Right renal pelvis (tissue), 4 donors: ENCODE results near the gene C10orf67. TPM values are rescaled to one million over a fixed set of nuclear protein-coding genes. Genes with fewer than 3 reads are reported as not detected.
A peak's percentile ranks its signal among the peaks of the same experiment; 100 is the strongest.
"Not testable (repeated sequence)": the region's sequence is repeated elsewhere in the genome, so short reads cannot be mapped to it uniquely, and the experiment has no call there.

Experiments used
- DNase-seq, 4 donors: peaks; one replicate each; pipeline ENCODE4 v3.0.0-alpha.2; 2013; ENCODE audit warnings: low read depth in 4 of 4, low spot score in 3 of 4, missing footprints in 1 of 4
- polyA plus RNA-seq, 4 donors: library from polyadenylated mRNA; unstranded; fragments of 120-200 nt; gene quantifications; one replicate each; pipeline ENCODE4 v1.2.1, GENCODE V29; 2013; ENCODE audit not compliant: insufficient read length in 4 of 4

The C10orf67 gene
- polyA plus RNA-seq: 1 to 10 TPM; 1.4 to 2.4 (median 1.8) TPM

DNA sequence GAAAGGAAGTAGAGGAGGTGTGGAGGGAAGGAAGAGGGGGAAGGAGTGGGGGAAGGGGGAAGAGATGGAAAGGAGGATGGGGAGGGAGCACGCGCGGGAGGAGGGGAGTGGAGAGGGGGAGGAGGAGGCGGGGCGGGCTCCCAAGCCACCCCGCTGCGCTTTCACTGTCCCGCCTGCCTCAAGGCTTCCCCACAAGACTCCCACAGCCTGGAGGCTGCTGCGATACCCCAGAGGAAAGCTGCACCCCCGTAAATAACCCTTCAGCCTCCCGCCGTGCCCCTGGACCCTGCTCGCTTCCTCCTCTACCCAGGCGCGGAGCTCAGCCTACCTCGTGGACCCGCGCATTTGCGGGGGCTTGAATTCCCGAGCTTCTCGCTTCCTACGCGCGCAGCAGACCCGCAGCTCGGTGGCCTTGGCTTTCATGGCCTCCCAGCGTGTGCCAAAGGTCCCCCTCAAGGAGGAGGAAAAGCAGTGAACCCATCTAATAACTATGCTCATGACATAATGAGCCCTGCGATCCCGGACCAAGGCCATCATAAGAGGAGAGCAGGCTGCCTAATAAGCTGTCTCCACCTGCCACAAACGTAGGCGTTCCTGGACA lies at the start of gene C10orf67:
TSS of gene C10orf67 (minus strand) at position 557 of the 601 bp plus-strand sequence. CDS start at position 534, 23 bp downstream.
- DNase-seq: peak in 1 of 4 donors; percentile 44

DNA sequence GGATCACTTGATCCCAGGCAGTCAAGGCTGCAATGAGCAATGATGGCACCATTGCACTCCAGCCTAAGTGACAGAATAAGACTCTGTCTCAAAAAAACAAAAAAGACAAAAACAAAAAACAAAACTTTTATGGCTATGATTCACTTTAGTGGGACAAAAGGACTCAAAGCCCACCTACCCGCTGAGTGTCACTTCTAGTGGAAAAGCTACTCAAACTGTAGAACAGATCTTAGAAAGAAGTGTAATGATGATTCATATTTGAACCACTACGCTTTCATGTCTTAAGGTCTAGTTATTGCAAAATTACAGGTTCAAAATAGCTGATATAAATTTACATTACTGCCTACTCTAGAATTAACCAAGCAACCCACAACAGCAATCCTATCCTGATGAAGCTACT lies 47.2 kb upstream of the C10orf67 start:
- no peak for DNase-seq

DNA sequence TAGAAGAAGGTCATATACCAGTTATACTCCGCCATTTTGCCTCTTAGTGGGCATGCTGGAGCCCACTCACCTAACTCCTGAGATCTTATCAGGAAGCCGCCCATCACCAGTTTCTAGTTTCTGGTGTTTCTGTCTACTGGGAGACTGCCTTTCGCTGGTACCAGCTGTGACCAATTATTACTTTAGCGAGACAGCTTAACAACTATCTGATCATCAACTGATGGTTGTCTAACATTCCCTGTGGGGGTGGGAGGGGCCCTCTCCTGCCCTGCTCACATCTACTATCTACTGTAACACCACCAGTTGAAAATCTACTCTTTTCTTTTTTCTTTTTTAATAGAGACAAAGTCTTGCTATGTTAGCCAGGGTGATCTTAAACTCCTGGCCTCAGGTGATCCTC lies 46.2 kb upstream of the C10orf67 start:
- DNase-seq: no peak

DNA sequence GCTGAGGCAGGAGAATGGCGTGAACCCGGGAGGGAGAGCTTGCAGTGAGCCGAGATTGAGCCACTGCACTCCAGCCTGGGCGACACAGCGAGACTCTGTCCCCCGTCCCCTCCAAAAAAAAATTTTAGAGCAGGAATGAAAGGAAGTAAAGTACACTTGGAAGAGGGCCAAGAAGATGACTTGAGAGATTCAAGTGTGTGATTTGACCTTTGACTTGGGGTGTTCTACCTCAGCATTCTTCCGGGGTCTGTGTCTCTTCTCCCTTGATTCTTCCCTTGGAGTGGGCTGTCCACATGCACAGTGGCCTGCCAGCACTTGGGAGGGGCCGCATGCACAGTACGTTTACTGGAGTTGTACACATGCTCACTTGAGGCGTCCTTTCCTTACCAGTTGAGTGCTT lies 45.8 kb upstream of the C10orf67 start:
- not testable (repeated sequence) for DNase-seq

DNA sequence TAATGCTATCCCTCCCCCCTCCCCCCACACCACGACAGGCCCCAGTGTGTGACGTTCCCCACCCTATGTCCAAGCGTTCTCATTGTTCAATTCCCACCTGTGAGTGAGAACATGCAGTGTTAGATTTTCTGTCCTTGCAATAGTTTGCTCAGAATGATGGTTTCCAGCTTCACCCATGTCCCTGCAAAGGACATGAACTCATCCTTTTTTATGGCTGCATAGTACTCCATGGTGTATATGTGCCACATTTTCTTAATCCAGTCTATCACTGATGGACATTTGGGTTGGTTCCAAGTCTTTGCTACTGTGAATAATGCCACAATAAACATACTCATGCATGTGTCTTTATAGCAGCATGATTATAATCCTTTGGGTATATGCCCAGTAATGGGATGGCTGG lies 42.9 kb upstream of the C10orf67 start:
- not testable (repeated sequence) for DNase-seq

DNA sequence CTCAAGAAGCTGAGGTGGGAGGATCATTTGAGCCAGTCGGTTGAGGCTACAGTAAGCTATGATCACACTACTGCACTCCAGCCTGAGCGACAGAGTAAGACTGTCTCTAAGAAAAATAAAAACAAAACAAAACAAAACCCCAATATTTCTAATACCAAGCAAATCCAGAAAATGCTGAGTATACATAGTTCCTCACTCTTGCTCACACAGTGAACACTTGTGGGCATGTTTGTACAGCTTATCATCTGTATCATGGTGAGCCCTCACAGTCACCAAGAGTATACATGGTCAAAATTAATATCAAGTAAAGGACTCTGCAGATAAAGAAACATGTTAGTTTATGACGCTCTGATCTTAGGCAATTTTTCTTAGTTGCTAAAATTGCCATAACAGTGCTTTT lies 41.5 kb upstream of the C10orf67 start:
- DNase-seq: no peak

DNA sequence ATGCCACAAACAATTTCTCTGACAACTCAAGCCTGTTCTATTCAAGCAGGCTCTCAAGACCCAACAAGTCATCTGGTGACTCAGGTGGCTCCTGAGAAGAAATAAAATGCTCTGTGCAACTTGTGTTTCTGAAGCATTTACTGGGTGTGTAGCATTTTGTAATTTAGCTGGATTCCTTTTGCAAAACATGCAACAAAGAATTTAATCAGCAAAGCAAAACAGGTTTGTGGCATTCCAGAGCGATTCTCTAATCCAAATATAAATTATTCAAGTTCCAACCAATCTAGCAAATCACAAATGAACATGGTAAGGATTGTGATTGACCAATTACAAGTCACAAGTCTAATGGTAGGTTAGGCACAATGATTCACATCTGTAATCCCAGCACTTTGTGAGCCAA lies 39.8 kb upstream of the C10orf67 start:
- DNase-seq: no peak

DNA sequence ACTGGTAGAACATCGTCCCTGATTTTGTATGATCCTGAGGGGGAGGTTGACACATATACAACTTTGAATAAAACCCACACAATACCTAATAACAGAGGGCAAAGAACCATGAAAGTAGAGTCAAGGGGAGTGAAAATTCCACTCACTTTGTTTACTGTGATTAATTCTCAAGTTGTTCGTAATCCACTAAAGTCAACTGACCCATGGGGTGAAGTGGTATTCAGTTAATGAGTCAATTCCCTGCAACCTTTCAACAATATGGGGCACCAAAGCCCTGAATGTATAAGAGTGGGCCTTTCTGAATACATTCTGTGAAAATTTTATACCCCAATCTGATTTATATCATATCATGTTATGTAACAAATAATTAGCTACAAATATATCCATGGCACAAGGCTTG lies 39.0 kb upstream of the C10orf67 start:
- no peak for DNase-seq

DNA sequence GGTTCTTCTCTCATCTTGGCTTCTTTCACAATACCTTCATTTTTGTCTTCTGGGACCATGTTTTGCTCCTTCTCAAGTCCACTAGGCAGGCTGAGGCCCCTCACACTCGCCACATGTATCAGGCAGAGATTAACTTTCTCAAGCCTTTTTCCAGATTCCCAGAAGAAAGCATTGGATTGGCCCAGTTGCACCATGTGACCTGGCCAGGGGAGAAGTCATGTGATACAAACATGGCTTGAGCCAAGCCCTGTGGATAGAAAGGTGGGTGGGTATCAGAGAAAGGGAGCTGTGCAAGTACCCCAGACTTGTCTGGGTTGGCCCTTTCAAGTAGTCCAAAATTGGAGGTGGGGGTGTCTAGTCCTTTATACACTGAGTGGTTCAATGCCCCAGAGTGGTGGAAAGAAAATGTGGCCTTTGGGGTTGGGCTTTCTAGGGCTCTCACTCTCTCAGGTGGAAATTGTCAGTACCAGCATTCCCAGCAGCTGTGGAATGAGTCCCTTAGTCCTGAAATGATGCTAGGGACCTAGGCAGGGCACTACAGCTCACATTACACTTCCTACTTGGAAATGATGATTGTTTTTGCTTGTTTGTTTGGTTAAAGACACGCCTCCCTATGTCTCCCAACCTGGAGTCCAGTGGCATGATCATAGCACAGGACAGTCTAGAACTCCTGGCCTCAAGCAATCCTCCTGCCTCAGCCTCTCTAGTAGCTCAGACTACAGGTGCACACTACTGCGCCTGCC lies 36.9 kb upstream of the C10orf67 start:
- no peak for DNase-seq

DNA sequence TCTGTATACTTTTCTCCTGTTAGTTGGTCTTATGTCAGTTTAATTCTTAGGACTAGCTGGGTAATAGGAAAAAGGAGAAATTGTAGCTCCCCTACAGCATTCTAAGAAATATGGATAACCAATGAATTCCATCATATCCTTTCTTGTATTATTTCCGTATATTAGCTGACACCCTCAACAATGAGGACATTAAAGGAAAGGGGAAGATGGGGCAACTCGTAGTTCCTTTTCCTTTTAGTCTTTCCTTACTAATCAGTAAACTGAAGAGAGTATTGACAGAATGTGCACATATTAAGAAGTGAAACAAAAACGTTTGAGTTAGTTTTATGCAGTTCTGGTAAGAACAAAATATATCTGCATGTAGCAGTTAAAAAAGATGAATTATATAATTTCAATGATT lies 35.1 kb upstream of the C10orf67 start:
- no peak for DNase-seq

DNA sequence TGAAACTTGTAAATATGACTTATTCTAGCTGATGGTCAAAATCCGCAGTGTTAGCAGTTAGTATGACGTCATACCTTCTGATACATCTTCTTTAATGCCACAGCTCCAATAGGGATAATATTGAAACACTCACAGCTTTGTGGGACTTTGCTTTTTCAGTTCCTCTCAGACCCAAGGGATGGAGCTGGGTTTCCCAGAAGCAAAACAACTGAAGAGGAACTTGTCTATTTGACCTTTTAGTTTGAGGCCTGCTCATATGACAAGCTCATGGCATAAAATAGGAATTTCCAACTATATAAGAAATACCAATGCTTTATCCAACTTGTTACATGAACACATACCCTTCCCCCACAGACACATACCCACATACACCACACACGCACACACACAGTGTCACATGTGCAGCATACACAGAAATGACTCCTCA lies 31.6 kb upstream of the C10orf67 start:
- DNase-seq: no peak

DNA sequence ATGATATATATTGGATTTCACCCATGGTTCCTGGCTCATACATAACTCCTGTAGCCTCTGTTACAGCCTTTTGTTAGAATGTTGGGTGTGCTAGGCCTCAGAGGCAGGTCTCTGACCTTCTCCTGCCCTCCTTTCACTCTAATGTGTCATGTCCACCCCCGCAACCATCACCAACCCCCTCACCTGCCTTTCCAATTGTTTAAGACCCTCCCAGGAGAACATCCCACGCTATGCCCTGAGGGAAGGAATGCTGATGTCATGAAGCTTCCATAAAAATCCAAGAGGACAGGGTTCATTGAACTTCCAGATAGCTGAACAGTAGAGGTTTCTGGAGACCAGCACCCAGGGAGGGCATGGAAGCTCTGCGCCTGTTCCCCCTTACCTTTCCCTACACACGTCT lies 30.8 kb upstream of the C10orf67 start:
- DNase-seq: no peak

DNA sequence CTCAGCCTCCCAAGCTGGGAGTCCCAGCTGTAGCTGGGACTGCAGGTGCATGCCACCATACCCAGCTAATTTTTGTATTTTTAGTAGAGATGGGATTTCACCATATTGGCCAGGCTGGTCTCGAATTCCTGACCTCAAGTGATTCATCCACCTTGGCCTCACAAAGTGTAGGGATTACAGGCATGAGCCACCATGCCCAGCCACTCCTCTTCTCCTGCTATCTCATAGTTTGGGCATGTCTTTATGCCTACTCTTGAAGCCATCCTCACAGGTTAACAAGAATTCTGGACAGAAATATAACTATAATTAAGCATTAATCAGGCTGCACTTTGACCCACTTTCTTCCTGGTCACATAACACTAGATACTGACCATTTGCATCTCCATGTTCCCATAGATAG lies 28.6 kb upstream of the C10orf67 start:
- DNase-seq: no peak

DNA sequence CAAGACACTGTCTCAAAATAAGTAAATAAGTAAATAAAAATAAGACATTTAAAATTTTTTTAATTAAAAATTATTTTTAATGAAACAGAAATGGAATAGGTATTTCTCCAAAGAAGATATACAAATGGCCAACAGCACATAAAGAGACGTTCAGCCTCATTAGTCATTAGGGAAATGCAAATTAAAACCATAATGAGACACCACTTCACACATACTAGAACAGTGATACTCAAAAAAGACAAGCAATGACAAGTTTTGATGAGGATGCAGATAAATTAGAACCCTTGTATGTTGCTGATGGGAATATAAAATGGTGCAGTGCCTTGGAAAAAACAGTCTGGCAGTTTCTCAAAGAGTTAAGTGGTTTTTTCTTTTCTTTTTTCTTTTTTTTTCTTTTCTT lies 26.5 kb upstream of the C10orf67 start:
- DNase-seq: no peak

DNA sequence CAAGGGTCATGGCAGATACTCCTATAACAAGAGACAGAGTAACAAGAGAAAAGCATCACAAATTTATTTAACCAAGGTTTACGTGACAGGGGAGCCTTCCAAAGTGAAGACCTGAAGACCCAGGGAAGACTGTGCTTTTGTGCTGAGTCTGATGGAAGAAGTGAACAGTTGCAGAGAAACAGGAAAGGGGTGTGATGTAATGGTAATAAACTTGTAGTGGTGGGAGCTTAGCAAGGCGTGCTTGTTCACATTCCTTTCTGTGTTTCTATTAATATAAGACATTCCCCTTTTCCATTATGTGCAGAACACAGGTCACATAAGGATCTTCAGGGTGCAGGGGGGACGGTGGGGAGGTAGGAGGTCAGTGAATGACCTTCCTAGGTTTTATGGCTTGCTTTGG lies 25.5 kb upstream of the C10orf67 start:
- DNase-seq: peak in 1 of 4 donors; percentile 41

DNA sequence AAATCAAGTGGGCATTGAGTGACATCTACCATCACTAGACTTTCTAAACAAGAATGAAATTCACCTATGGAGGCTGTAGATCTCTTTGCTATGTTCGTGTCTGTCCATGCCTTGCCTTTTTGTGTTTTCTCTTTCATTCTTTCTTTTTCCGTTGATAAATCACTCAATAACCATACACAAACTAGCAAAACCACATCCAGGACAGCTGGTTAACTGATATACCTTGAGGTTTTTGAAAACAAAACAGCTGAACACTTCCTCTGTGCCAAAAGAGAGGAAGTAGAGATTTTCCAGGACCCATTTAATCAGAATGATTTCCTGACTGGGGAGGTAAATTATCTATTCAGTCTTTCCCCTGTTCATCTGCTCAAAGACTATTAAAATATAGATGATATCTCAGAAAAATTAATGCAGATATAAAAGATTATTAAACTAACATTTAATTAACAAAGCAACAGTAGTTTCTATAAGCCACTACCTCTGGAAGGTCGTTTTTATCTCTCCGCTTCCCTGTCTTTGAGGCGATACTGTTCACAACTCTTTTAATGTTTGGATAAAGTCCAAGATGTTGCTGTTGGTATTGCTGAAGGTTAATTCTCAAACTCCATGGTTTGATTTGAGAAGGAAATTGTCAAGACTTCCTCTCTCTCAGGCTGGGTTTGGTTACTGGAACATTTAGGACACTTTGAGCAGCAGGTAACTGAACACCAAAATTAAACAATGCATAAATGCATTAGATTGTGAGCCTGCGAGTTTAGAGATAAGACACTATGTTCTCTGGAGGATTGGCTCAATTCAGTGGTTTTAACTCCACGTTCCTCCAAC lies 24.4 kb upstream of the C10orf67 start:
- no peak for DNase-seq

DNA sequence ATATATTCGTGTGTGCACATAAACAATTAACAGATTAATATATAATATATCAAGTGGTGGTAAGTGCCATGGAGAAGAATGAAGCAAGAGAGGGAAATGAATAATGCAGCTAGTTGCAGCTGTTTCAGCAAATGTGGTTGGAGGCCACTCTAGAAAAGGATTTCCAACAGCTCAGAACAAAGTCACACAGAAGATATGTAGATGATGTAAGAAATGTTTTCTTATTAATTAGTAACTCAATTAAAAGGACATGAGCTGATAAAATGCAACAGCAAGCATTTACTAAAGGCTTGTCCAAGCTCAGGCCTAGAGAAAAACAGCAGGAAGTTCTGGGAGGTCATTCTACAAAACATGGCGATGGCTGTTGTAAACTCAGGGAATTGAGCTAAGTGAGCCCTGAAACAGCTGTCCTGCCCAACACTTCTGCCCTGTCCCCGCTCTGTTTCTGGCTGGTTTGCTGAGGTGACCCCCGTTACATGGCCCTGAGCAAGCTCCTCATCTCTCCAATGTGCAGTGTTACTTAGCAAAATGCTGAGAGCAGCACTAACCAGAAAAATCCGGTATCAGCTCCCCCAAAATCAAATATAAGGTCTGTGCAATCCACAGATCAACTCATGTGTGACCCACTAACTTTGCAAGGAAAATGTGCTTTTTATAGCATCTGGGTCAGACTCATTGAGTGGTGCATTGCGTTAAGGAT lies 23.4 kb upstream of the C10orf67 start:
- no peak for DNase-seq

DNA sequence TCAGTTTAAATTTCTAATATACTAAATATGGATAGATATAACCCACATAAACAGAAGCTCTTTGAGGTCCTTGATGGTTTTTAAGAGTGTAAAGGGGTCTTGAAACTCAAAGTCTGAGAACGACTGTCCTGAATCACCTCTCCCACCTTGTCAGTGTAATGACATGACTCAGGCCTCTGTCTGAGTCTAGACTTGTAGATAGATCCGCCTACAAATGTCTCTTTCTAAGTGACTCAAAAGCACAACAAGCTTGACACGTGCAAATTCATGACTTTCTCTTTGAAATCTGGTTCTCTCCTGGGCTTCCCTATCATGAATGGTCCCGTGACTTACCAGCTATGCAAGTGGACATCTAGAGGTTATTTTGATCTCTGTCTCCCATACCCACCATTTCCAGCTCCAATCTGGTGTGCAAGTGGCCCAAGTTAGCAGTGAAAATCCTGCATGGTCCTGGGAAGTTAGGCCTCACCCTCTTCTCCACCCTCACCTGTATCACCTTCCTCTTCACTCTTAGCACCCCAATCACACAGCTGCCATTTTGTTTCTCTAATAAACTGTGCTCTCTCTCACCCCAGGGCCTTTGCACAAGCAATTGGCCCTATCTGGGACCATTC lies 20.9 kb upstream of the C10orf67 start:
- DNase-seq: not testable (repeated sequence)

DNA sequence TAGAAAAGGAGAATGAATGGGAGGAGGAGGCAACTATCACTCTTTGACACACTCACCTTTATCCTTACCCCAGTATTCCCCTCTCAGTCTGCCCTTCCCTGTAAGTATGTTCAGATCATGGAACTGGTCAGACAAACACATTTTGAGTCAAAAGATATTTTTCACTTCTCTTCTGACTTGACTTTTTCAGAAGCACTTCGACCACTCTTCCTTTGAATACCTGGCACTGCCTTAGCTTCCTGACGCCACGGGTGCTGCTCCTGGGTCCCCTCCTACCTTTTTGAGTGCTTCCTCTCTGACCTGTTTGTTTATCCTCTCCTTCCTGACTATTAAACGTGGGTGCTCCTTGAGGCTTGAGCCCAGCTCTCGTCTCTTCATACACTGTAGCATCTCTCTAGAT lies 19.8 kb upstream of the C10orf67 start:
- no peak for DNase-seq

DNA sequence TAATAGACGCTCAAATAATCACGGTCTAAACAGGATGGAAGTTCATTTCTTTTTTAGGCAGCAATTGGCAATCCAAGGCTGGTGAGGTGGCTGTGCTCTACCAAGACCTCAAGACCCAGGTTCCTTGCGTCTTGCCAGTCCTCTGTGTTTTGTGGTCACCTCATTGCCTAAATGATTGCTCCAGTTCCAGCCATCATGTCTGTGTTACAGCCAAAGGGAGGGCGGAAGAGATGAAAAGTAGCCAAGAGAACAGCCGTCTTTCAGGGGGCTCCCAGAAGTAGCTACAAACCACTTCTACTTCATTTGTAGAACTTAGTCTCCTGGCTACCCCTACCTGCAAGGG lies 19.2 kb upstream of the C10orf67 start:
- no peak for DNase-seq
